GM12878 (cell line): ENCODE results near the gene DCUN1D3. TPM values are rescaled to one million over a fixed set of nuclear protein-coding genes. Genes with fewer than 3 reads are reported as not detected.

Experiments used
- ATAC-seq: fragments of 200-7000 bp; cut with Tn5 transposase; 3 replicates; pipeline ENCODE4 v1.9.1; 2020; ENCODE audit warnings: mild to moderate bottlenecking, moderate library complexity
- BruUV-seq: library from RNA; stranded (reverse); fragments of 400-500 nt; replicated peaks from 2 replicates; lab custom pipeline; 2021; lab: Mats Ljungman, UMichigan
- CTCF ChIA-PET: fragments of 300-600 bp; sonication (Branson Sonifier 250); formaldehyde crosslinking; extraction: SDS; loops from one replicate; lab custom pipeline; 2021; ENCODE audit warnings: inconsistent platforms; lab: Yijun Ruan, JAX
- POLR2A ChIA-PET: fragments of 350-600 bp; formaldehyde crosslinking; extraction: SDS; loops from one replicate; lab custom pipeline; 2021; ENCODE audit warnings: inconsistent platforms; lab: Charles Lee
- RAD21 ChIA-PET: fragments of 300-600 bp; sonication (Branson Sonifier 250); formaldehyde crosslinking; loops from one replicate; lab custom pipeline; 2023; ENCODE audit warnings: antibody characterized with exemption; ENCODE audit not compliant: unreplicated experiment; lab: Charles Lee
- SMC1A ChIA-PET: fragments of 300-600 bp; sonication (Branson Sonifier 250); formaldehyde crosslinking; loops from one replicate; lab custom pipeline; 2023; ENCODE audit not compliant: unreplicated experiment, uncharacterized antibody; lab: Charles Lee
- DNase-seq: peaks from one replicate; pipeline ENCODE4 v3.0.0-alpha.2; 2011; ENCODE audit warnings: low read depth, low spot score
- FAIRE-seq: peaks from 3 replicates; lab custom pipeline; 2011; peaks lifted over from hg19 to GRCh38; lab: Jason Lieb, UNC
- H2AFZ ChIP-seq: 2 replicates; pipeline ENCODE4 v1.6.0; 2011; ENCODE audit warnings: low read depth, low read length, control low read depth; ENCODE audit not compliant: control insufficient read depth
- H3K27ac ChIP-seq: 2 replicates; pipeline ENCODE4 v1.5.1; 2011; ENCODE audit warnings: control low read depth; ENCODE audit not compliant: control insufficient read depth, insufficient read depth
- H3K27me3 ChIP-seq, 2 experiments: replicated peaks in 1 of 2; 2 replicates each; pipeline versions ENCODE4 v1.6.0 to v1.6.1; 2011; ENCODE audit warnings: low read length in 1 of 2; ENCODE audit not compliant: control insufficient read depth in 2 of 2, insufficient read depth in 2 of 2
- H3K36me3 ChIP-seq, 2 experiments: 2 replicates each; pipeline ENCODE4 v1.5.1; 2011; ENCODE audit warnings: low read length in 1 of 2; ENCODE audit not compliant: control insufficient read depth in 2 of 2, insufficient read depth in 2 of 2
- H3K4me1 ChIP-seq: 2 replicates; pipeline ENCODE4 v1.6.1; 2011; ENCODE audit warnings: mild to moderate bottlenecking, low read length, moderate library complexity, mixed read lengths; ENCODE audit not compliant: control insufficient read depth, insufficient read depth
- H3K4me2 ChIP-seq: 2 replicates; pipeline ENCODE4 v1.6.0; 2011; ENCODE audit warnings: control low read depth; ENCODE audit not compliant: control insufficient read depth, insufficient read depth
- H3K4me3 ChIP-seq: fragments of 200-600 bp; sonication (generic); 2 replicates; pipeline ENCODE4 v1.5.1; 2016
- H3K79me2 ChIP-seq: 2 replicates; pipeline ENCODE4 v1.6.0; 2011; ENCODE audit warnings: low read length; ENCODE audit not compliant: control insufficient read depth, insufficient read depth
- H3K9ac ChIP-seq: 2 replicates; pipeline ENCODE4 v1.8.0; 2011; ENCODE audit warnings: low read length, control low read depth, mixed read lengths; ENCODE audit not compliant: control insufficient read depth, insufficient read depth
- H3K9me3 ChIP-seq: replicated peaks from 3 replicates; pipeline ENCODE4 v1.5.1; 2011; ENCODE audit warnings: mild to moderate bottlenecking, low read length; ENCODE audit not compliant: control insufficient read depth, insufficient read depth
- H4K20me1 ChIP-seq: 2 replicates; pipeline ENCODE4 v1.6.0; 2011; ENCODE audit not compliant: control insufficient read depth, insufficient read depth
- ATF7 ChIP-seq: fragments of 450-650 bp; IDR thresholded peaks from 2 replicates; pipeline ENCODE4 v1.6.1; 2016; ENCODE audit warnings: low read depth, mild to moderate bottlenecking
- BHLHE40 ChIP-seq, 2 experiments: fragments of 450-650 bp in 1 of 2; IDR thresholded peaks; 2 replicates each; pipeline ENCODE4 v1.6.1; 2011 to 2017; ENCODE audit warnings: low read depth in 2 of 2, borderline replicate concordance in 1 of 2, improper control_type of control experiment in 1 of 2, low read length in 1 of 2, mild to moderate bottlenecking in 1 of 2
- EED ChIP-seq: sonication (generic); IDR thresholded peaks from 2 replicates; pipeline ENCODE4 v1.6.1; 2016; ENCODE audit warnings: antibody characterized with exemption, low read depth
- EP300 ChIP-seq, 2 experiments: fragments of 150-350 bp in 1 of 2; IDR thresholded peaks; 2 replicates each; pipeline ENCODE4 v1.6.1; 2011 to 2012; ENCODE audit warnings: low read depth in 2 of 2, low read length in 2 of 2, borderline replicate concordance in 1 of 2, improper control_type of control experiment in 1 of 2, inconsistent platforms in 1 of 2; ENCODE audit not compliant: control insufficient read depth in 1 of 2
- FOS ChIP-seq: IDR thresholded peaks from 3 replicates; pipeline ENCODE4 v1.6.1; 2011; ENCODE audit warnings: borderline replicate concordance; ENCODE audit not compliant: insufficient read length; ENCODE audit errors: extremely low read depth
- FOXM1 ChIP-seq: IDR thresholded peaks from 2 replicates; pipeline ENCODE4 v1.6.1; 2012; ENCODE audit warnings: low read depth, mild to moderate bottlenecking, inconsistent platforms, low read length, moderate library complexity
- IKZF1 ChIP-seq: fragments of 450-650 bp; conservative IDR thresholded peaks from 2 replicates; pipeline ENCODE4 v1.6.1; 2017; ENCODE audit warnings: antibody characterized with exemption, mild to moderate bottlenecking
- IKZF2 ChIP-seq, 2 experiments: fragments of 450-650 bp; IDR thresholded peaks; 2 replicates each; pipeline ENCODE4 v1.6.1; 2017; ENCODE audit warnings: mild to moderate bottlenecking in 2 of 2, moderate library complexity in 2 of 2
- KDM1A ChIP-seq: fragments of 200-600 bp; sonication (generic); IDR thresholded peaks from 2 replicates; pipeline ENCODE4 v1.6.1; 2016; ENCODE audit warnings: borderline replicate concordance
- MEF2A ChIP-seq: IDR thresholded peaks from 2 replicates; pipeline ENCODE4 v1.6.1; 2011; ENCODE audit warnings: low read depth, mild to moderate bottlenecking, low read length, moderate library complexity; ENCODE audit not compliant: insufficient read depth
- NR2C1 ChIP-seq: fragments of 450-650 bp; IDR thresholded peaks from 2 replicates; pipeline ENCODE4 v1.6.1; 2017; ENCODE audit warnings: antibody characterized with exemption, mild to moderate bottlenecking, moderate library complexity
- RB1 ChIP-seq: fragments of 450-650 bp; formaldehyde crosslinking; IDR thresholded peaks from 2 replicates; pipeline ENCODE4 v1.6.1; 2017; ENCODE audit warnings: mild to moderate bottlenecking, borderline replicate concordance
- RCOR1 ChIP-seq: conservative IDR thresholded peaks from 2 replicates; pipeline ENCODE4 v1.6.1; 2012; ENCODE audit warnings: low read depth, low read length, improper control_type of control experiment
- SMC3 ChIP-seq: IDR thresholded peaks from 2 replicates; pipeline ENCODE4 v1.6.1; 2011; ENCODE audit warnings: low read length, improper control_type of control experiment, borderline replicate concordance
- TAF1 ChIP-seq: IDR thresholded peaks from 2 replicates; pipeline ENCODE4 v1.6.1; 2011; ENCODE audit warnings: mild to moderate bottlenecking, low read depth, low read length, borderline replicate concordance
- ZNF274 ChIP-seq: IDR thresholded peaks from one replicate; pipeline ENCODE4 v1.8.0; 2011; ENCODE audit not compliant: insufficient read length, insufficient read depth
- WGBS: methylation state at CpG from one replicate; pipeline ENCODE4 v1.1.6; 2016; ENCODE audit warnings: low lambda C conversion rate; ENCODE audit not compliant: insufficient replicate concordance, insufficient coverage; ENCODE audit errors: missing lambda C conversion rate; 5-methylcytosine and 5-hydroxymethylcytosine counted together
- in situ Hi-C: fragments of 300-500 bp; cut with MboI; formaldehyde crosslinking; loops from 9 replicates; pipeline ENCODE4 v1.14.3; 2018; ENCODE audit warnings: mixed read lengths
- intact Hi-C: fragments of 100-400 bp; cut with micrococcal nuclease; formaldehyde crosslinking; loops from one replicate; pipeline ENCODE4 v1.14.2; 2022; ENCODE audit not compliant: unreplicated experiment
- polyA plus RNA-seq, 11 experiments: library from polyadenylated mRNA; depleted of rRNA in 4 of 11; unstranded in 6 of 11; stranded (reverse) in 5 of 11; fragments of >200 nt; fragmentation: Nextera tagmentation in 4 of 11; fragmentation: Illumina TruSeq in 1 of 11; extraction: Ambion mirVana in 4 of 11; extraction: Trizol in 1 of 11; gene quantifications; 1 replicate in 1 of 11; 2 replicates in 10 of 11; pipeline versions ENCODE4 v1.2.1 to v1.2.3, GENCODE V29; 2011 to 2016; ENCODE audit warnings: inconsistent platforms in 2 of 11, missing spikeins in 2 of 11, low read depth in 1 of 11
- total RNA-seq, 4 experiments: library from RNA; depleted of rRNA in 3 of 4; stranded (reverse); fragments of >200 nt in 3 of 4; fragmentation: Illumina TruSeq in 1 of 4; extraction: Trizol in 1 of 4; gene quantifications; 2 replicates each; pipeline versions ENCODE4 v1.2.1 to v1.2.3, GENCODE V29; 2013 to 2021
- TF ChIP-seq, protein P1 (sequence below): IDR thresholded peaks from 2 replicates; pipeline ENCODE4 v1.6.1; 2011; ENCODE audit warnings: mild to moderate bottlenecking, low read depth, low read length, moderate library complexity; ENCODE audit not compliant: insufficient replicate concordance
- TF ChIP-seq, protein P2 (sequence below): IDR thresholded peaks from 2 replicates; pipeline ENCODE4 v1.6.1; 2012; ENCODE audit warnings: low read length, inconsistent platforms
- TF ChIP-seq, protein P3 (sequence below): IDR thresholded peaks from 2 replicates; pipeline ENCODE4 v1.6.1; 2012; ENCODE audit warnings: low read depth, low read length, improper control_type of control experiment

Gene DCUN1D3
- total and polyA plus RNA-seq, 10 of the 15 experiments (the other 5 are each of a cell fraction or from before 2014, with no cell fraction given) = 0.47 to 4.5 (median 1.9) TPM

DNA sequence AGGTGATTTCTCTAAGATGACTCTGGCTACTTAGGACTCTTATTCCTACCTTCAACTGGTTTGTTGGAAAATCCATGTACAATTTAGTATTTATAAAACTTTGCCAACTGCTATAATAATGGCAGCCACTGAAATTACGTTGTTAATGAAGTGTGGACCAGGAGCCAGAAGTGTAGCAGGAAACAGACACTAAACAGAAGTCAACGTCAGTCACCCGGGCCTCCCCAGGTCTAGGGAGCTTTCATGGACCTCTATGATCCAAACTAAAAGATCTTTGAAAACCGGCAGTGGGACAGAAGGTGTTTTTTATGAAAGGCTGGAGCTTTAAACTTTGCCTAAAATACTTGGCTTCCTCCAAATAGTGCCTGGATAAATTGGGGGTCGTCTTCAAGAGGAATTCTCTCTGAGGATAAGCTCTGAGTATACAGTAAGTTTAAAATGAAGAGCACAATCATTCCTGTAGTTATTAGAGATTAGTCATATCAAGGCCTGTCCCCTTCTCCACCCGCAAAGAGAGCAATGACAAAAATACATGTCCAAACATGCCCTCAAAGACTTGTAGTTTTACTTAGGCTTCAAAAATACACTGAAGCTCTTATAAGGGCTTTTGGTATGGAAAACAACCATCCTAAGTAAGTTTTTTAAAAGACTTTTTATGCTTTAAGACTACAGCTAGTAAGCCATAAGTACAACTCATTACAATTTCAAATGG, 34.6 kb downstream of the DCUN1D3 start:
- intact Hi-C loops (no loop called here), in situ Hi-C loops (no loop called here)
- peak; percentile 66 for FAIRE-seq
- BruUV-seq = no TSS peak
- Histone ChIP-seq H3K79me2 (peaks cover 16% of the 10 kb centered on the region), H4K20me1 (no peaks in the 10 kb centered on the region), H2AFZ (peak overlapping the region; percentile 64), H3K36me3 (peaks cover 0 to 3% of the 10 kb centered on the region in 2 experiments; a peak in 3 of 4 replicates), H3K4me3 (no peak overlapping the region), H3K9me3 (no peaks in the 10 kb centered on the region), H3K27ac (peak overlapping the region; percentile 98), H3K4me2 (peak overlapping the region; percentile 81), H3K4me1 (peaks cover 28% of the 10 kb centered on the region), H3K27me3 (no peaks in the 10 kb centered on the region), H3K9ac (peak overlapping the region; percentile 59)
- ChIA-PET CTCF (interaction anchor here (0.7 to 6.8 kb wide), 9 partner anchors 10 to 219 kb away, joined by 3 to 51 read pairs (median 6); partner anchors contain the start of genes DCUN1D3, ERI2, LYRM1 and REXO5), RAD21 (interaction anchor here (0.9 to 6.0 kb wide), 8 partner anchors 9 to 435 kb away, joined by 3 to 48 read pairs (median 8); partner anchors contain the start of genes DCUN1D3 and LYRM1), SMC1A (interaction anchor here (0.9 to 6.1 kb wide), 11 partner anchors 11 to 435 kb away, joined by 3 to 83 read pairs (median 9); partner anchors contain the start of genes DCUN1D3 and LYRM1), POLR2A (interaction anchor here (0.6 to 5.3 kb wide), 7 partner anchors 9 to 286 kb away, joined by 3 to 44 read pairs (median 5); partner anchors contain the start of gene LYRM1)
- ATAC-seq = peak; percentile 92
- DNase-seq = peak; percentile 64
- 9% methylated on average over 6 of the region's 6 CpGs for WGBS
- TF ChIP-seq ZNF274 (no peak), FOXM1 (peak; percentile 90), EED (peak; percentile 73), SMC3 (no peak), IKZF1 (peak; percentile 64), KDM1A (no peak), FOS (no peak), RCOR1 (no peak), RB1 (no peak), NR2C1 (no peak), IKZF2 (IDR thresholded peaks at IDR 0.05) (peak; percentile 63 to 81), EP300 (IDR thresholded peaks at IDR 0.05; ENCODE audit: borderline replicate concordance in 1 of 2, control insufficient read depth in 1 of 2, low read depth in 2 of 2, low read length in 2 of 2) (peak; percentile 62 to 82), BHLHE40 (IDR thresholded peaks at IDR 0.05; ENCODE audit: borderline replicate concordance in 1 of 2, low read depth in 2 of 2, low read length in 1 of 2) (no peak), MEF2A (peak; percentile 61; the same call in 1 of the 2 replicates), ATF7 (peak; percentile 55; the same call in 1 of the 2 replicates), TAF1 (no peak)
- TF ChIP-seq, protein P1, sequence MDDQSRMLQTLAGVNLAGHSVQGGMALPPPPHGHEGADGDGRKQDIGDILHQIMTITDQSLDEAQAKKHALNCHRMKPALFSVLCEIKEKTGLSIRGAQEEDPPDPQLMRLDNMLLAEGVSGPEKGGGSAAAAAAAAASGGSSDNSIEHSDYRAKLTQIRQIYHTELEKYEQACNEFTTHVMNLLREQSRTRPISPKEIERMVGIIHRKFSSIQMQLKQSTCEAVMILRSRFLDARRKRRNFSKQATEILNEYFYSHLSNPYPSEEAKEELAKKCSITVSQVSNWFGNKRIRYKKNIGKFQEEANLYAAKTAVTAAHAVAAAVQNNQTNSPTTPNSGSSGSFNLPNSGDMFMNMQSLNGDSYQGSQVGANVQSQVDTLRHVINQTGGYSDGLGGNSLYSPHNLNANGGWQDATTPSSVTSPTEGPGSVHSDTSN = peak; percentile 58
- TF ChIP-seq, protein P2, sequence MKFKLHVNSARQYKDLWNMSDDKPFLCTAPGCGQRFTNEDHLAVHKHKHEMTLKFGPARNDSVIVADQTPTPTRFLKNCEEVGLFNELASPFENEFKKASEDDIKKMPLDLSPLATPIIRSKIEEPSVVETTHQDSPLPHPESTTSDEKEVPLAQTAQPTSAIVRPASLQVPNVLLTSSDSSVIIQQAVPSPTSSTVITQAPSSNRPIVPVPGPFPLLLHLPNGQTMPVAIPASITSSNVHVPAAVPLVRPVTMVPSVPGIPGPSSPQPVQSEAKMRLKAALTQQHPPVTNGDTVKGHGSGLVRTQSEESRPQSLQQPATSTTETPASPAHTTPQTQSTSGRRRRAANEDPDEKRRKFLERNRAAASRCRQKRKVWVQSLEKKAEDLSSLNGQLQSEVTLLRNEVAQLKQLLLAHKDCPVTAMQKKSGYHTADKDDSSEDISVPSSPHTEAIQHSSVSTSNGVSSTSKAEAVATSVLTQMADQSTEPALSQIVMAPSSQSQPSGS = peak; percentile 84
- TF ChIP-seq, protein P3, sequence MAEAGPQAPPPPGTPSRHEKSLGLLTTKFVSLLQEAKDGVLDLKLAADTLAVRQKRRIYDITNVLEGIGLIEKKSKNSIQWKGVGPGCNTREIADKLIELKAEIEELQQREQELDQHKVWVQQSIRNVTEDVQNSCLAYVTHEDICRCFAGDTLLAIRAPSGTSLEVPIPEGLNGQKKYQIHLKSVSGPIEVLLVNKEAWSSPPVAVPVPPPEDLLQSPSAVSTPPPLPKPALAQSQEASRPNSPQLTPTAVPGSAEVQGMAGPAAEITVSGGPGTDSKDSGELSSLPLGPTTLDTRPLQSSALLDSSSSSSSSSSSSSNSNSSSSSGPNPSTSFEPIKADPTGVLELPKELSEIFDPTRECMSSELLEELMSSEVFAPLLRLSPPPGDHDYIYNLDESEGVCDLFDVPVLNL = no peak
